Measurements from ENCODE around the gene CAMK2A.

- TF ChIP-seq CTCF (conservative IDR thresholded peaks at IDR 0.05; ENCODE audit: low read depth in 2 of 2) (no peak), POLR2AphosphoS5 (IDR thresholded peaks at IDR 0.05; ENCODE audit: low read depth) (no peak), EZH2 (IDR thresholded peaks at IDR 0.05; ENCODE audit: low read depth, unreplicated experiment) (no peak), JUNB (IDR thresholded peaks at IDR 0.05; ENCODE audit: unreplicated experiment) (no peak), REST (IDR thresholded peaks at IDR 0.05; ENCODE audit: unreplicated experiment) (no peak)
Observed at GRCh38 chr5:150213530-150213929, 76.0 kb downstream of the CAMK2A start.
